Prostate gland (tissue), 2 donors: Measurements from ENCODE around the gene CFD.

ENCODE experiments used
- CTCF ChIP-seq, 4 experiments: fragments of 200-600 bp in 2 of 4; fragments of 450-650 bp in 2 of 4; sonication (generic) in 2 of 4; IDR thresholded peaks; 1 replicate in 3 of 4; 2 replicates in 1 of 4; pipeline ENCODE4 v1.5.1; 2016 to 2019; ENCODE audit warnings: antibody characterized with exemption in 4 of 4, mild to moderate bottlenecking in 2 of 4, moderate library complexity in 2 of 4
- POLR2A ChIP-seq: fragments of 450-650 bp; IDR thresholded peaks from one replicate; pipeline ENCODE4 v1.6.1; 2016; ENCODE audit warnings: antibody characterized with exemption, mild to moderate bottlenecking
- POLR2AphosphoS5 ChIP-seq: sonication (generic); formaldehyde crosslinking; IDR thresholded peaks from one replicate; pipeline ENCODE4 v1.6.1; 2017; ENCODE audit warnings: antibody characterized with exemption

- TF ChIP-seq CTCF (IDR thresholded peaks at IDR 0.05), result no peak
- TF ChIP-seq POLR2A, result no peak
- TF ChIP-seq POLR2AphosphoS5, result no peak
These were observed 38.1 kb upstream of the CFD start for GRCh38 chr19:821231-821824.
